Measurements from ENCODE around the gene TBKBP1.
A peak's percentile ranks its signal among the peaks of the same experiment; 100 is the strongest.
"Not testable (repeated sequence)": the region's sequence is repeated elsewhere in the genome, so short reads cannot be mapped to it uniquely, and the experiment has no call there.

The TBKBP1 gene

GRCh38 chr17:47682138-47682537 is 11.8 kb upstream of the TBKBP1 start:
- DNase-seq (ENCODE audit: low spot score) = no peak

- DNase-seq (ENCODE audit: low spot score) = not testable (repeated sequence)
Measured at GRCh38 chr17:47682727-47683126, 11.2 kb upstream of the TBKBP1 start.

- no peak for DNase-seq (ENCODE audit: low spot score)
Measured at GRCh38 chr17:47684025-47684424, 9.9 kb upstream of the TBKBP1 start.

GRCh38 chr17:47684535-47685193 is 9.3 kb upstream of the TBKBP1 start:
- DNase-seq (ENCODE audit: low spot score) = no peak

GRCh38 chr17:47685556-47686275 is 8.2 kb upstream of the TBKBP1 start:
- DNase-seq (ENCODE audit: low spot score) = no peak

- no peak for DNase-seq (ENCODE audit: low spot score)
Measured at GRCh38 chr17:47686276-47686635, 7.7 kb upstream of the TBKBP1 start.

- no peak for DNase-seq (ENCODE audit: low spot score)
Measured at GRCh38 chr17:47686664-47687327, 7.2 kb upstream of the TBKBP1 start.

GRCh38 chr17:47687328-47687690 is 6.7 kb upstream of the TBKBP1 start:
- DNase-seq (ENCODE audit: low spot score) = no peak

- peak; percentile 47 for DNase-seq (ENCODE audit: low spot score)
Measured at GRCh38 chr17:47687748-47688147, 6.2 kb upstream of the TBKBP1 start.

GRCh38 chr17:47690121-47690520 is 3.8 kb upstream of the TBKBP1 start:
- DNase-seq (ENCODE audit: low spot score) = no peak

GRCh38 chr17:47692137-47692894 is 1.6 kb upstream of the TBKBP1 start:
- no peak for DNase-seq (ENCODE audit: low spot score)

- DNase-seq (ENCODE audit: low spot score) = no peak
Measured at GRCh38 chr17:47692895-47693730, 848 bp upstream of the TBKBP1 start.

- DNase-seq (ENCODE audit: low spot score) = no peak
Measured at GRCh38 chr17:47694581-47695428, 844 bp downstream of the TBKBP1 start.

- DNase-seq (ENCODE audit: low spot score) = no peak
Measured at GRCh38 chr17:47695429-47696376, 1.7 kb downstream of the TBKBP1 start.

- no peak for DNase-seq (ENCODE audit: low spot score)
Measured at GRCh38 chr17:47696717-47697642, 3.0 kb downstream of the TBKBP1 start.

- no peak for DNase-seq (ENCODE audit: low spot score)
Measured at GRCh38 chr17:47697906-47698711, 4.1 kb downstream of the TBKBP1 start.

GRCh38 chr17:47698749-47699535 is 5.0 kb downstream of the TBKBP1 start:
- peak; percentile 40 for DNase-seq (ENCODE audit: low spot score)
